Esophagus squamous epithelium (tissue), 4 donors: ENCODE results near the gene YIPF2.

Experiments
- POLR2A ChIP-seq, 4 donors: fragments of 450-650 bp; IDR thresholded peaks; one replicate each; pipeline ENCODE4 v1.6.1; 2017; ENCODE audit warnings: antibody characterized with exemption in 4 of 4, mild to moderate bottlenecking in 4 of 4, moderate library complexity in 3 of 4
- TF ChIP-seq, protein P1 (sequence below), 6 experiments: fragments of 450-650 bp in 4 of 6; fragments of 200-600 bp in 2 of 6; sonication (generic) in 2 of 6; IDR thresholded peaks; one replicate each; pipeline ENCODE4 v1.5.1; 2016 to 2019; ENCODE audit warnings: antibody characterized with exemption in 6 of 6, mild to moderate bottlenecking in 4 of 6, moderate library complexity in 4 of 6

DNA sequence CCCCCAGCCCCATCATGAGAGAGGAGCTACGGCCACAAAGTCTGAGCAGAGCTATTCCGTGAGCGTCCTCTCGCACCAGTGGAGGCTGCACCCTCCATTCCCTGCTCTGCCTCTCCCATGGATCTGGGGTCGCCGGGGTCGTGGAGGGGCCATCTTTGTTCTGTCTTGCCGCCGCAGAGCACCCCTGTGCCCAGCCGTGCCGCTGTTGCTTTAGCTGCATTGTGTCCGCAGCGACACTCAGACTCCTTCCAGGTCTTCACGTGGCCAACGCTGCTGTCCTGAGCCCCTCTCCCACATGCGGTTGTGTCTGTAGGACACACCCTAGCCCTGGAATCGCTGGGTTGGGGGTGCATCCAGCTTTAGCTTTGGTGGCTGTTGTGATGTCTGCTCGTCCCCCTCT, 15.8 kb downstream of the YIPF2 start:
- TF ChIP-seq, protein P1, sequence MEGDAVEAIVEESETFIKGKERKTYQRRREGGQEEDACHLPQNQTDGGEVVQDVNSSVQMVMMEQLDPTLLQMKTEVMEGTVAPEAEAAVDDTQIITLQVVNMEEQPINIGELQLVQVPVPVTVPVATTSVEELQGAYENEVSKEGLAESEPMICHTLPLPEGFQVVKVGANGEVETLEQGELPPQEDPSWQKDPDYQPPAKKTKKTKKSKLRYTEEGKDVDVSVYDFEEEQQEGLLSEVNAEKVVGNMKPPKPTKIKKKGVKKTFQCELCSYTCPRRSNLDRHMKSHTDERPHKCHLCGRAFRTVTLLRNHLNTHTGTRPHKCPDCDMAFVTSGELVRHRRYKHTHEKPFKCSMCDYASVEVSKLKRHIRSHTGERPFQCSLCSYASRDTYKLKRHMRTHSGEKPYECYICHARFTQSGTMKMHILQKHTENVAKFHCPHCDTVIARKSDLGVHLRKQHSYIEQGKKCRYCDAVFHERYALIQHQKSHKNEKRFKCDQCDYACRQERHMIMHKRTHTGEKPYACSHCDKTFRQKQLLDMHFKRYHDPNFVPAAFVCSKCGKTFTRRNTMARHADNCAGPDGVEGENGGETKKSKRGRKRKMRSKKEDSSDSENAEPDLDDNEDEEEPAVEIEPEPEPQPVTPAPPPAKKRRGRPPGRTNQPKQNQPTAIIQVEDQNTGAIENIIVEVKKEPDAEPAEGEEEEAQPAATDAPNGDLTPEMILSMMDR (IDR thresholded peaks at IDR 0.05): no peak
- no peak for TF ChIP-seq POLR2A (IDR thresholded peaks at IDR 0.05)
